ENCODE data around the gene NRSN1. TPM values are rescaled to one million over a fixed set of nuclear protein-coding genes. Genes with fewer than 3 reads are reported as not detected.

NRSN1 gene
- total RNA-seq, 2 donors from 2014 or later, result not detected

DNA sequence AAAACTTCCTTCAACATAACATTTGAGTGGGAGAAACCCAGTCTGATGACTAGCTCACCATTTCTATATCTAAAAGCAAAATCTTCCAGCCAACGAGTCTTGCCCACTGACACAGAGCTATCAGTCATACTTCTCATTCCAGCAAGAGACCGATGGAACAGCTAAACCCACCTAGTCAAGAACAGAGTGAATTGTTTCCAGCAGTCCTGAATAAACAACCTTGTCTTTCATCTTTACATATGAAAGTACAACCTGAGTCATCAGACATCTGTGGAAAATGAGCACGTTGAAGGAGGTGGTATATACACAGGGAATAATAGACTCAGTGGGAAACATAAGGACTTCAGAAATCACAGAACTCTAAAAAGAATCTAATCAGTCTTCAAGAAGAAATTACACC lies 23.8 kb downstream of the NRSN1 start:
- Histone ChIP-seq H3K27me3 (ENCODE audit: control insufficient read depth, insufficient read depth, low read length, poor library complexity, severe bottlenecking) (no peaks in the 10 kb centered on the region), H3K4me3 (ENCODE audit: low read length) (no peak overlapping the region), H3K27ac (ENCODE audit: low read depth, low read length) (no peak overlapping the region), H3K4me1 (ENCODE audit: control insufficient read depth, insufficient read depth, low read length) (no peaks in the 10 kb centered on the region), H3K9me3 (ENCODE audit: control insufficient read depth, low read length) (no peaks in the 10 kb centered on the region), H3K9ac (ENCODE audit: extremely low read depth, low read length, poor library complexity, severe bottlenecking) (no peak overlapping the region), H3K36me3 (ENCODE audit: control insufficient read depth, insufficient read depth, low read length) (no peaks in the 10 kb centered on the region)
- TF ChIP-seq, protein P1, sequence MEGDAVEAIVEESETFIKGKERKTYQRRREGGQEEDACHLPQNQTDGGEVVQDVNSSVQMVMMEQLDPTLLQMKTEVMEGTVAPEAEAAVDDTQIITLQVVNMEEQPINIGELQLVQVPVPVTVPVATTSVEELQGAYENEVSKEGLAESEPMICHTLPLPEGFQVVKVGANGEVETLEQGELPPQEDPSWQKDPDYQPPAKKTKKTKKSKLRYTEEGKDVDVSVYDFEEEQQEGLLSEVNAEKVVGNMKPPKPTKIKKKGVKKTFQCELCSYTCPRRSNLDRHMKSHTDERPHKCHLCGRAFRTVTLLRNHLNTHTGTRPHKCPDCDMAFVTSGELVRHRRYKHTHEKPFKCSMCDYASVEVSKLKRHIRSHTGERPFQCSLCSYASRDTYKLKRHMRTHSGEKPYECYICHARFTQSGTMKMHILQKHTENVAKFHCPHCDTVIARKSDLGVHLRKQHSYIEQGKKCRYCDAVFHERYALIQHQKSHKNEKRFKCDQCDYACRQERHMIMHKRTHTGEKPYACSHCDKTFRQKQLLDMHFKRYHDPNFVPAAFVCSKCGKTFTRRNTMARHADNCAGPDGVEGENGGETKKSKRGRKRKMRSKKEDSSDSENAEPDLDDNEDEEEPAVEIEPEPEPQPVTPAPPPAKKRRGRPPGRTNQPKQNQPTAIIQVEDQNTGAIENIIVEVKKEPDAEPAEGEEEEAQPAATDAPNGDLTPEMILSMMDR (conservative IDR thresholded peaks at IDR 0.05), result no peak
- no peak overlapping the region for H3K27ac Mint-ChIP-seq
- no peaks in the 10 kb centered on the region for H3K36me3 Mint-ChIP-seq (ENCODE audit: low read depth)
- DNase-seq, result no peak
- H3K9me3 Mint-ChIP-seq, result peaks cover 4% of the 10 kb centered on the region
- 57 to 84% methylated on average over 1 to 3 of the region's 3 CpGs for WGBS, 2 experiments (ENCODE audit: insufficient coverage in 1 of 2, insufficient read length in 1 of 2)
- H3K4me1 Mint-ChIP-seq, result peaks cover 12% of the 10 kb centered on the region
- no peak overlapping the region for H3K4me3 Mint-ChIP-seq
- no peaks in the 10 kb centered on the region for H3K27me3 Mint-ChIP-seq (ENCODE audit: insufficient read depth)

DNA sequence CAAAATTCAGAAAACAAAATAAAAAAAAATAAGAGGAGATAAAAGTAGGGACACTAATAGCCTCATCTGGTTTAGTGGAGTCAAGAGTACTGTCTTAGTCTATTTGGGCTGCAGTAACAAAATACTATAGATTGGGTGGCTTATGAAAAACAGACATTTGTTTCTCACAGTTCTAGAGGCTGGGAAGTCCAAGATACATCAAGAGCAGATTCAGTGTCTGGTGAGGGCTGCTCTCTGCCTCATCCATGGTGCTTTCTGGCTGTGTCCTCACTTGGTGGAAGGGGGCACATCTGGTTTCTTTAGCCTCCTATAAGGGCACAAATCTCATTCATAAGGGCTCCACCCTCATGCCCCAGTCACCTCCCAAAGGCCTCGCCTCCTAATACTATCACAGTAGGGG lies 26.0 kb downstream of the NRSN1 start:
- H3K27ac Mint-ChIP-seq, result no peak overlapping the region
- DNase-seq, result no peak
- no peak overlapping the region for H3K9ac ChIP-seq (ENCODE audit: extremely low read depth, low read length, poor library complexity, severe bottlenecking)
- no peak overlapping the region for H3K27ac ChIP-seq (ENCODE audit: low read depth, low read length)
- H3K4me3 Mint-ChIP-seq, result no peak overlapping the region
- peaks cover 12% of the 10 kb centered on the region for H3K4me1 Mint-ChIP-seq
- TF ChIP-seq, protein P1 (conservative IDR thresholded peaks at IDR 0.05), result no peak
- no peaks in the 10 kb centered on the region for H3K36me3 Mint-ChIP-seq (ENCODE audit: low read depth)
- H3K27me3 Mint-ChIP-seq (ENCODE audit: insufficient read depth), result no peaks in the 10 kb centered on the region
- H3K27me3 ChIP-seq (ENCODE audit: control insufficient read depth, insufficient read depth, low read length, poor library complexity, severe bottlenecking), result no peaks in the 10 kb centered on the region
- no peaks in the 10 kb centered on the region for H3K9me3 ChIP-seq (ENCODE audit: control insufficient read depth, low read length)
- H3K36me3 ChIP-seq (ENCODE audit: control insufficient read depth, insufficient read depth, low read length), result no peaks in the 10 kb centered on the region
- WGBS, 2 experiments (ENCODE audit: insufficient coverage in 1 of 2, insufficient read length in 1 of 2), result 83% methylated on average over 1 of the region's 1 CpG; no CpG with 5 or more reads in 1 of the 2 experiments
- H3K9me3 Mint-ChIP-seq, result peaks cover 4% of the 10 kb centered on the region
- no peak overlapping the region for H3K4me3 ChIP-seq (ENCODE audit: low read length)
- no peaks in the 10 kb centered on the region for H3K4me1 ChIP-seq (ENCODE audit: control insufficient read depth, insufficient read depth, low read length)

DNA sequence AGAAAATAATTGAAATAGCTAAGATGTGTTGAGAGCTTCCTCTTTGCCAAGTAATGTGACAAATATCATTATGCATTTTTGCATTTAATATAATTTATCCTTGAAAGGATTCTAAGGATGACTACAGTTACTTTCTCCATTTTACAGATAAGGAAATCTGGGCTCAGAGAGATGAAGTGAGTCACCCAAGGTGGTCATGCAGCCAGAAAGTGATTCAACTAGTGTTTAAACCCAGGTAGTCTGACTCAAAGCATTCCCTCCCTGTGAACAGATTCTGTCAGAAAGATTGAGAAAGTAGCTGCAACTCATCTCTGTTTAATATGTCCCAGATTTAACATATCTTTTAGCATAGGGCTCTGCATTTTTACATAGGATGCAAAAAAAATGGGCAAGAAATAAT lies 28.1 kb downstream of the NRSN1 start:
- DNase-seq, result no peak
- Histone ChIP-seq H3K36me3 (ENCODE audit: control insufficient read depth, insufficient read depth, low read length) (no peaks in the 10 kb centered on the region), H3K9ac (ENCODE audit: extremely low read depth, low read length, poor library complexity, severe bottlenecking) (no peak overlapping the region), H3K27ac (ENCODE audit: low read depth, low read length) (no peak overlapping the region), H3K4me3 (ENCODE audit: low read length) (no peak overlapping the region), H3K27me3 (ENCODE audit: control insufficient read depth, insufficient read depth, low read length, poor library complexity, severe bottlenecking) (no peaks in the 10 kb centered on the region), H3K9me3 (ENCODE audit: control insufficient read depth, low read length) (no peaks in the 10 kb centered on the region), H3K4me1 (ENCODE audit: control insufficient read depth, insufficient read depth, low read length) (no peaks in the 10 kb centered on the region)
- Mint-ChIP-seq H3K27ac (no peak overlapping the region), H3K27me3 (ENCODE audit: insufficient read depth) (no peaks in the 10 kb centered on the region), H3K4me3 (no peak overlapping the region), H3K4me1 (peaks cover 4% of the 10 kb centered on the region), H3K36me3 (ENCODE audit: low read depth) (no peaks in the 10 kb centered on the region), H3K9me3 (peaks cover 4% of the 10 kb centered on the region)
- TF ChIP-seq, protein P1 (conservative IDR thresholded peaks at IDR 0.05), result no peak

All from endodermal cell (in vitro differentiated cells).